Measurements from ENCODE around the gene TMEM212.
A peak's percentile ranks its signal among the peaks of the same experiment; 100 is the strongest.

Gene TMEM212

GRCh38 chr3:171842864-171843518, at the start of gene TMEM212:
Gene TMEM212 (plus strand): TSS chr3:171843349. CDS start chr3:171843384, 35 bp downstream.
- no peak for DNase-seq

- no peak for DNase-seq
These were observed 46.4 kb upstream of the TMEM212 start for GRCh38 chr3:171796625-171797264.

DNA sequence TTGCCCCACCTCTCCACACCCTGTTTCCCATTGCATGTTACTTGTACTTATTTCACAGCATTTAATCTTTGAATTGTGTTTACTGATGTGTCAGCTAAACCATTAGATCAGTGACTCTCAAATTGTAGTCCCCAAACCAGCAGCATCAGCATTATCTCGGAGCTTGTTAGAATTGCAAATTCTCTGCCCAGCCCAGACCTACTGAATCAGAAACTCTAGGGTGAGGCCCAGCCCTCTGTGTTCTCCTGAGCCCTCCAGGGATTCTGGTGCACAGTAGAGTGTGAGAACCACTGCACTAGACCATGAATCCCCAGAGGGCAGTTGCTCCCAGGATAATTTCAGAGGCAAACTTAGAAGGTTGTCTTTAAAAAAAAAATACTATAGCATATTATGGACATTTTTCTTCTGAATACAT, 45.9 kb upstream of the TMEM212 start:
- peak; percentile 98 for DNase-seq

DNA sequence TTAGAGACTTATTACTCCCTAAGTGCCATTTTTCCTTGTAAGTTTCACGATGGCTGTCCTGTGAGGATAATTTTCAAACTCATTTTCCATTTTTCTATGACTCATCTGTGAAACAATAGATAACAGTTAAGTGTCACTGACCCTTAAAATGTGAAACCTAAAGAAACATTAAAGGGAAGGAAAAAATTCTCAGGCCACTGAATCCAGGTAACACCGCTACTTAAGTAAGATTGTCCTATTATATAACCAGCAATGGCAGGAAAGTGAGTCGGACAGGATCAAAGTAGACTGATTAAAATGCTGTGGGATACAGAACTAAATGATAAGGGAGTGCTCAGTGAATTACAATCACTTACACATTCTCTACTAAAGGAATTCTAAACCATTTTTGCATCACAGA, 45.3 kb upstream of the TMEM212 start:
- DNase-seq: no peak

GRCh38 chr3:171799501-171799900, 43.6 kb upstream of the TMEM212 start:
- no peak for DNase-seq

DNA sequence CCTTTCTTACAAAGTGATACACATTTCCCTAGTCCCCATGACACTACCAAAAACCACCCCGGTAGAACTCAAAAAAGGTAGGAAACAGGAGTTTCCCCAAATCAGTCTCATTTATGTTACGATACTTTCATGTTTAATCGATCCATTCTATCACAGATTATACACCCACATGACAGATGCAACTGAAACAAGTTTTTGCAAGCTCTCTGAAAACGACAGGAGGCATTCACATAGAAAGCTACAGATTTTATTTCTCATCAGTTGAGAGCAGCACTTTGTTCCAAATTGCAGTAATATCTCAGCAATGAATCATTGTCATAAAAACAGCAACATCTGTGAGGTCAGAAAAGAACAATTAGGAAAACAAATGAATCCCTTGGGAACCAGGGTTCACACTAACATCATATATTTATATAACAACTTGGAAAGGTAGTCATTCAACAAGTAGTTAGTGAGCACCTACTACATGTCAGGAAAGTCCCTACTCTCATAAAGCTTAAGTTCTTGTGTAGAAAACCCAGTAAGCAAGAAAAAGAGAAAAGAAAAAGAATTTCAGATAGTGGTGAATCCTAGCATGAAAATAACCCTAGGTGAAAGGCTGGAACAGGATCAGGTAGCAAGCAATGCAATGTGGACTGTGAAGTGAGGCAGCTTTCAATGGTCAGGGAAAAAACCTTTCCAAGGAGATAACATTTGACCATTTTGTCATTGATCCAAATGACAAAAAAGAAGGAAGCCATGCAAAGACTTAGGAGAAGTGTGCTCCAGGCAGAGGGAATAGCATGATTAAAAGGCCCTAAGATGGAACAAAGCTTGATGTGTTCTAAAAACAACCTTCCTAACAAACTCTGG, 41.2 kb upstream of the TMEM212 start:
- DNase-seq: no peak

DNA sequence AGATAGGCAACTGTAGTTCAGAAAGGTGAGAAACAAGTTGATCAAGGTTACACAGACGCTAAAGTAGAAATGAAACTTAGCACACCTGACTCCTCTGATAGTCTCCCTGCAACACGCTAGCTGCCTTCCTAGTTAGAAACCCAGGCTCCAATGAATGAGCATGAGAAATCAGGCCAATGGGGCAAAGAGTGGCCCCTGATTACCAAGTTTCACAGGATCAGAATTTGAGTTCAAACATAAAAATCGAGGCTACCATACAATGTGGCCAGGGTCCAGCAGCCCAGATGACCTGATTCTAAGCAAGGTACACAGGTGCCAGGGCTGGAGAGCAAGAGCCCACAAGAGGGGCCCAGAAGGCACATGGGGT, 40.6 kb upstream of the TMEM212 start:
- no peak for DNase-seq

DNA sequence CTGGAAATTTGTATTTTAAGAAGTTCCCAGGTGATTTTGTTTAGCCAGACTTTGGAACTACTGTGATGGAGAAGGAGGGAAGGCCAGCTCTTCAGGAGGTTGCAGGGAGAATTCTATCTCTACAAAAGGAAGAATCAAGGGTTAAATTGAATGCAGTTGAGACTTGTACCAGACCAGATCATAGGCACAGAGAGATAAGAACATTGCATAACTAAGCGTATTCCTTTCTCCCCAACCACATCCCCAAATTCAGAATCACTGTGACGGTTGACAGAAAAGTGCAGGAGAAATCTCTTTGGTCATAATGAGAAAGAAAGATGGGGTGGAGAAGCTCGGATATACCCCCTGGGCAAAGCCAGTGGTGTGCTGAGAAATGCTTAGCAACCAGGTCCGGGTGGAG, 40.1 kb upstream of the TMEM212 start:
- no peak for DNase-seq

DNA sequence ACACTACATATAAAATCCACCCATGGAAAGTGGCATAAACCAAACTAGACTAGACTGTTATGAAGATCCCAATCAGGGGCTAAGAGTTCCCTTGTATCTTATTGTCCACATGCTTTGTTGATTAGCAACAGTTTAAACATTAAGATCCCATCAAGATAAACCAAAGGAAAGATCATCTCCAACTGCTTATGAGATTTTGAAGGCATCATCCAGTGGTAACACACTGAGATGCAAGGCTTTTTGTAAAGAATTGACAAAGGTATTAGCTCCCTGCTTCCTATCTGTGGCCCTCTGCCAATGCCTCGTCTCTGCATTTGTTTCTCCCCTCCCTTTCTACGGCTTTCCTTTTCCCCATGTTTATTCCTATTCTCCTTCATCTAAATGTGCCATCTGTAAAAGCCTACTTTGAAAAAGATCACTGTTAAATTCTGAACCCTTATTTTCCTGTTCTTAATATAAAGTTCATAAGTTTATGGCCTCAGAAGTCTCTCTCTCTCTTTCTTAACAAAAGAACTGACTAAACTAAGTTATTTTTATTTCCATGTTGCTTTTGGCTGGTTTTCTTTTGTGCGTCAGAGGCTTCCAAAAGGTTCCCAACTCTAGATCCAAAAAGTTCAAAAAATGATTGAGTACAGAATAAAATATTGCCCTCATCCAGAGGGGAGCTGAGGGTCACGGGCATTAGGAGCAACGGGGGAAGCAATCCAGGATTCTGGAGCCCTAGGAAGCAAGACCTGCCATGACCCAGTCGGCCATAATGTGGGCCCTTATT, 38.3 kb upstream of the TMEM212 start:
- no peak for DNase-seq

GRCh38 chr3:171805687-171806086, 37.5 kb upstream of the TMEM212 start:
- no peak for DNase-seq

GRCh38 chr3:171806200-171807128, 36.7 kb upstream of the TMEM212 start:
- DNase-seq: no peak

DNA sequence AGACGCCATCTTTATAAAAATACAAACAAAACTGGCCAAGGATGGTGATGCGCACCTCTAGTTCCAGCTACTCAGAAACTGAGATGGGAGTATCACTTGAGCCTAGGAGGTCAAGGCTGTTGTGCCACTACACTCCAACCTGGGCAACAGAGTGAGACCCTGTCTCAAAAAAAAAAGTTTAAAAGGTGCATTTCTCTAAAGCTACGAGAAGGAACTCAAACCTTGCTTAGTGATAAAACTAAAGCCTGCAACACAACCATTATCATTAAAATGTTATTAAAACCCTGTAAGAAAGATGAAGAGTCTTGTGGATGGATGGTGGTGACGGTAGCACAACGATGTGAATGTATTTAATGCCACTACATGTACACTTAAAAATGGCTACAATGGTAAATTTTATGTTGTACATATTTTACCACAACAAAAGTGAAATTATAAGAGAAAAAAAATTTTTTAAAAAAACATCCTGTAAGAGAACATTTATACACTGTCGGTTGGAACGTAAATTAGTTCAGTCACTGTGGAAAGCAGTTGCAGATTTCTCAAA, 35.9 kb upstream of the TMEM212 start:
- no peak for DNase-seq

GRCh38 chr3:171807806-171808205, 35.3 kb upstream of the TMEM212 start:
- no peak for DNase-seq

DNA sequence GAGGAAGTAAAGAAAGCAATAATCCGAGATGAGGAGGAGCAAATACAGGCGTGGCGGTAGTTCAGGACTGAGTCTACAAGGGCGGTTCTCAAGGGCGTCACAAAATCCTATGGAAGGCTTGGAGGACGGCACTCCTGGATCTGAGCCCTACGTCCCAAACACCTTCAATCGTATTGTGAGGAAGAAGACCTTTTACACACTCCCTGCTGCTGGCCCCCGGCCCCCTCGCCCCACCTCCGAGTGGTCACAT, 33.6 kb upstream of the TMEM212 start:
- peak; percentile 67 for DNase-seq

DNA sequence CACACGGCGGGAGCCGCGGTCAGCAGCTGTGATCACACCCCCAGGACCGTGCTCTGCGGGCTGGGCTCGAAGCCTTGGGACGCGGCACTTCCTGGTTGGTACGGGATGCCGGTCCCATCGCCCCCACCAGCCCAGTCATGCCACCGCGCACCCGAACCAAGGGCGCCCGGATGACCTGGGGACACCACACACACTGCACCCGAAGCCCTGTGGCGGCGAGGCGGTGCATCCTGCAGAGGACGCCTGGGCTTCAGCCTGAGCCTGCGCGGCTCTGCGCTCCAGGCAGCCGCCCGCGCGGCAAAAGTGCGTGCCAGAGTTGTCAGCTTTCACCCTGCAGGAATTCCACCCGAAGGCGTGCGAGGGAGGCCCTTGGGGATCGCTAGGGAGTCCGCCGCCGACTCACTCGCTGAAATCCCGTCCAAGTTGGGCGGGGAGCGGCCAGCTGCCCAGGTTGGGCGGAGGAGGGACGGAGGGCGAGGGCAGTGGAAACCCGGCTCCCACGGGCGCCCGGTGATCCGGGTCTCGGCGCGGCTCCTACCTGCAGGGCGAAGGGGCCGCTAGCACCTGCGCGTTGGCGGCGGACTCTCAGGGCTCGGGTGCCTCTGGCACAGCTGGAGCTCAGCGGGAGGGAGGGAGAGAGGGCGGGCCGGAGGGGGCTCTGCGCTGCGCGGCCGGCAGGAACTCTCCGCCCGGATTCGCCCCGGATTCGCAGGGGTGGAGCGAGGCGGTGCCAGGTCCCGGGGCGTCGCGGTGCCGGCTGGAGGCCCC, 33.1 kb upstream of the TMEM212 start, which contains the start of gene PLD1:
Gene PLD1 (minus strand): TSS at position 623 of the 768 bp plus-strand sequence. CDS start 72,432 bp downstream, outside the sequence.
- DNase-seq: peak; percentile 91

GRCh38 chr3:171810629-171811294, 32.4 kb upstream of the TMEM212 start:
- DNase-seq: peak; percentile 83

DNA sequence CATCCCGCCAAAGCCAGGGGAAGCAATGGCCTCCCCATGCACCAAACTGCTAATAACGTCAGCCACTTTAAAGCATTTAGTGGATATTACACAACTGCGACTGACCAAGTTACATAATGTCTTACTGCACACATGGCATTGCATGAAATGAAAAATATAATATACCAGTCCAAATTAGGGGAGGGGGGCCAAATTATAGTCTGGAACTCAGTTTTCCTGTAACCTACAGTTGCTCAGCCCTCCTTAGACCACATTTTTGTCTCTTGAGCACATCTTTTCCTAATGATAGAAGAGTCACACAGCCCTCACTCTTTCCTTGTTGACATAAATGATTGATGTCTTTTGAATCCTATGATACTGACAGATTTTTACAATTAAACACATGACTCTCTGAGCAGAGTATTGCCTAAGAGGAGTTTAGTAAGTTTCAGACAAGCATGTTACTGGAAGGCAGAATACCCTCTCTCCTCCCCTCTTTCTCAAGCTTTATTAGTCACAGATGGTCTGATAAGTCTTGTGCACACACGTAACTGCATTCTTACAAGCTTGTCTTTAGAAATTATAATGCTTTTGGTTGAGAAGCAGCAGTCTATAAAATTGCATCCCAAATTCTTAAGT, 31.7 kb upstream of the TMEM212 start:
- no peak for DNase-seq

DNA sequence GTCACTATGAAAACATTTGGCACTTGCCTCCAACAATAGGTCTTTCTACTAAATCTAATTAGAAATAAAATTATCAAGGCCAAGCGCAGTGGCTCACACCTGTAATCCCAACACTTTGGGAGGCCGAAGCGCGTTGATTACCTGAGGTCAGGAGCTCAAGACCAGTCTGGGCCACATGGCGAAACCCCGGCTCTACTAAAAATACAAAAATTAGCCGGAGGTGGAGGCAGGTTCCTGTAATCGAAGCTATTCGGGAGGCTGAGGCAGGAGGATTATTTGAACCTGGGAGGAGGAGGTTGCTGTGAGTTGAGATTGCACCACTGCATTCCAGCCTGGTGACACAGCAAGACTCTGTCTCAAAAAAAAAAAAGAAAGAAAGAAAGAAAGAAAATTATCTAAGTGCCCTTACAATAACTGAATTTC, 31.2 kb upstream of the TMEM212 start:
- no peak for DNase-seq

DNA sequence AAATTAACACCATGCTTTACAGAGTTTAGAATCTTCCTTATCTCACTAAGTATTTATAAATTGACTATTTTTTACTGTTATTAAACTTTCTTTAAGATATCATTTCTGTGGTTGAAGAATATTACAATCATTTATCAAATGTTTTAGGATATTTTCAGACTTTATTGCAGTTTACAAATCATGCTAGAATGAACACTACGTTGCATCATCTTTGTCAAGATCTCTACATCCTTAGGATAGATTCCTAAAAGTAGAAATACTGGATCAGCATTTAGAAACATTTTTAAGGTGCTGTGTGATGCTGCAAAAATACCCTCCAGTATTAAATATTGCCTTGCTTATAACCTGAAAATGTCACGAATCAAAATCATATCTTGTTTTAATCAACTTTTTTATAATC, 30.3 kb upstream of the TMEM212 start:
- no peak for DNase-seq

Measured in NCI-H526 treated with DMSO at 0.1 percent for 48 hours (cell line).